OCI-LY3 (cell line): ENCODE measurements around the gene MED13L.

Source experiments
- H2AFZ ChIP-seq: fragments of 200-600, 300-600 bp; shearing (Covaris generic); 2 replicates; pipeline ENCODE4 v1.6.0; 2014; ENCODE audit warnings: antibody characterized with exemption, low read depth, low read length
- H3K27ac ChIP-seq: fragments of 200-600, 300-600 bp; sonication (generic); 2 replicates; pipeline ENCODE4 v1.5.1; 2014; ENCODE audit warnings: mild to moderate bottlenecking, low read length, moderate library complexity, mixed read lengths
- H3K27me3 ChIP-seq: fragments of 200-600, 300-600 bp; sonication (generic); 2 replicates; pipeline ENCODE4 v1.6.1; 2014; ENCODE audit warnings: low read depth, low read length, mixed read lengths
- H3K36me3 ChIP-seq: fragments of 200-600, 300-600 bp; sonication (generic); replicated peaks from 2 replicates; pipeline ENCODE3; 2014; ENCODE audit warnings: low read depth, low read length, mixed read lengths
- H3K4me1 ChIP-seq: fragments of 300-600, 200-600 bp; sonication (generic); 2 replicates; pipeline ENCODE4 v1.6.1; 2014; ENCODE audit warnings: low read length, mixed read lengths
- H3K4me2 ChIP-seq: fragments of 200-600, 300-600 bp; sonication (generic); 2 replicates; pipeline ENCODE4 v1.6.1; 2014; ENCODE audit warnings: low read length, mixed read lengths
- H3K4me3 ChIP-seq: fragments of 300-600, 200-600 bp; sonication (generic); 2 replicates; pipeline ENCODE4 v1.5.1; 2014; ENCODE audit warnings: antibody characterized with exemption, mild to moderate bottlenecking, low read length, moderate library complexity
- H3K79me2 ChIP-seq: fragments of 300-600, 200-600 bp; shearing (Covaris generic); 2 replicates; pipeline ENCODE4 v1.6.1; 2014; ENCODE audit warnings: mild to moderate bottlenecking, low read length, mixed read lengths
- H3K9ac ChIP-seq: fragments of 300-600, 200-600 bp; shearing (Covaris generic); 2 replicates; pipeline ENCODE4 v1.6.0; 2014; ENCODE audit warnings: mild to moderate bottlenecking, low read length, moderate library complexity
- H3K9me3 ChIP-seq: fragments of 200-600, 300-600 bp; shearing (Covaris generic); 2 replicates; pipeline ENCODE4 v1.6.1; 2014; ENCODE audit warnings: low read length, mixed read lengths; ENCODE audit not compliant: insufficient read depth
- H4K20me1 ChIP-seq: fragments of 200-600, 300-600 bp; sonication (generic); 2 replicates; pipeline ENCODE4 v1.6.1; 2016; ENCODE audit warnings: low read length, mixed read lengths; ENCODE audit not compliant: insufficient read depth
- EZH2phosphoT487 ChIP-seq: fragments of 200-600 bp; shearing (Covaris generic); IDR thresholded peaks from 2 replicates; pipeline ENCODE4 v1.6.1; 2018; ENCODE audit warnings: antibody characterized with exemption, mixed run types, low read depth
- TF ChIP-seq, protein P1 (sequence below): fragments of 200-600, 300-600 bp; sonication (generic); IDR thresholded peaks from 2 replicates; pipeline ENCODE4 v1.5.1; 2014; ENCODE audit warnings: antibody characterized with exemption, low read length, low read depth

Gene MED13L

DNA sequence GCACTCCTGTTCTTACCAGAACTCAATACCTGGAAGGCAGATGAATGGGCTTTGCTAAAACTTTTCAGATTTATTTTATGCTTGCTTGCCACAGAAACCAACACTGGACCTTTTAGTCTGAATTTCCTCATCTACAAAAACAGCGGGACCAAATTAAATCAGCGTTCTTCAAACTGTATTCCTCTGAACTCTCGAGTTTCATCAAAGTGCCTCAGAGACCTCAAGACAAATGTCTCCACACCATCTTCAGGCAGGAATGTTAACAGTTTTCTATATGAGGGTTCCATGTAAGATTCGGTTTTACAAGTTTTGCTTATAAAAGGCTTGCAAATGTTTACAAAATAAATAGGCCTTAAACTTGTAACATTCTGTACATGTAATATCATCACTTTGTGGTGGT, 74.6 kb downstream of the MED13L start:
- Histone ChIP-seq H3K27me3 (no peaks in the 10 kb centered on the region), H3K79me2 (peaks cover 84% of the 10 kb centered on the region)

DNA sequence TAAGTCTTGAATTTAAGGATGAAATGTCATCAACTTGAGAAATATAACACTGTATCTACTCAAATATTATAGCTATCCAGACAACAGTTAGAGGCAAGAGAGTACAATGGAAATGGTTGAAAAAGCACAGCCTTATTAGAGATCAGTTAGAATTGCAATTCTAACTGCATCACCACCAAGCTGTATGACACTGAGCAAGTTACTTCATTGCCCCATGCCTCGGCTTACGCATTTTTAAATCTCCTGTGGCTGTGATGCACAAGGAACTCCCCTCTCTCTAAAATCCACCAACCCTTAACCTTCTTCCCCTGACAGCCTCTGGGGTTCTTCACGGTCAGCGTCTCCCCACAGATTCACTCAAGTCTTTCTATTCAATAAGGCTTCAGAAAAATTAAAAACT, 75.1 kb downstream of the MED13L start:
- H2AFZ ChIP-seq, result no peak overlapping the region
- H3K9ac ChIP-seq, result no peak overlapping the region
- H3K4me1 ChIP-seq, result peaks cover 24% of the 10 kb centered on the region
- no peak overlapping the region for H3K4me3 ChIP-seq
- TF ChIP-seq, protein P1, sequence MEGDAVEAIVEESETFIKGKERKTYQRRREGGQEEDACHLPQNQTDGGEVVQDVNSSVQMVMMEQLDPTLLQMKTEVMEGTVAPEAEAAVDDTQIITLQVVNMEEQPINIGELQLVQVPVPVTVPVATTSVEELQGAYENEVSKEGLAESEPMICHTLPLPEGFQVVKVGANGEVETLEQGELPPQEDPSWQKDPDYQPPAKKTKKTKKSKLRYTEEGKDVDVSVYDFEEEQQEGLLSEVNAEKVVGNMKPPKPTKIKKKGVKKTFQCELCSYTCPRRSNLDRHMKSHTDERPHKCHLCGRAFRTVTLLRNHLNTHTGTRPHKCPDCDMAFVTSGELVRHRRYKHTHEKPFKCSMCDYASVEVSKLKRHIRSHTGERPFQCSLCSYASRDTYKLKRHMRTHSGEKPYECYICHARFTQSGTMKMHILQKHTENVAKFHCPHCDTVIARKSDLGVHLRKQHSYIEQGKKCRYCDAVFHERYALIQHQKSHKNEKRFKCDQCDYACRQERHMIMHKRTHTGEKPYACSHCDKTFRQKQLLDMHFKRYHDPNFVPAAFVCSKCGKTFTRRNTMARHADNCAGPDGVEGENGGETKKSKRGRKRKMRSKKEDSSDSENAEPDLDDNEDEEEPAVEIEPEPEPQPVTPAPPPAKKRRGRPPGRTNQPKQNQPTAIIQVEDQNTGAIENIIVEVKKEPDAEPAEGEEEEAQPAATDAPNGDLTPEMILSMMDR, result no peak
- TF ChIP-seq EZH2phosphoT487, result no peak
- H3K36me3 ChIP-seq, result no peaks in the 10 kb centered on the region
- H3K27ac ChIP-seq, result no peak overlapping the region
- H3K4me2 ChIP-seq, result no peak overlapping the region
- H4K20me1 ChIP-seq, result 0 out of 2 replicates have a peak, but pooled peaks cover 6% of the 10 kb centered on the region
- H3K79me2 ChIP-seq, result peaks cover 84% of the 10 kb centered on the region
- H3K9me3 ChIP-seq, result no peaks in the 10 kb centered on the region
- H3K27me3 ChIP-seq, result no peaks in the 10 kb centered on the region

More for the DNA sequence above, 74.6 kb downstream of the MED13L start:
- Histone ChIP-seq H2AFZ (no peak overlapping the region), H3K36me3 (no peaks in the 10 kb centered on the region), H3K4me1 (peaks cover 19% of the 10 kb centered on the region), H4K20me1 (0 out of 2 replicates have a peak, but pooled peaks cover 6% of the 10 kb centered on the region), H3K9me3 (no peaks in the 10 kb centered on the region), H3K4me2 (no peak overlapping the region), H3K27ac (no peak overlapping the region), H3K9ac (no peak overlapping the region), H3K4me3 (no peak overlapping the region)
- TF ChIP-seq EZH2phosphoT487, result no peak
- TF ChIP-seq, protein P1, result no peak

DNA sequence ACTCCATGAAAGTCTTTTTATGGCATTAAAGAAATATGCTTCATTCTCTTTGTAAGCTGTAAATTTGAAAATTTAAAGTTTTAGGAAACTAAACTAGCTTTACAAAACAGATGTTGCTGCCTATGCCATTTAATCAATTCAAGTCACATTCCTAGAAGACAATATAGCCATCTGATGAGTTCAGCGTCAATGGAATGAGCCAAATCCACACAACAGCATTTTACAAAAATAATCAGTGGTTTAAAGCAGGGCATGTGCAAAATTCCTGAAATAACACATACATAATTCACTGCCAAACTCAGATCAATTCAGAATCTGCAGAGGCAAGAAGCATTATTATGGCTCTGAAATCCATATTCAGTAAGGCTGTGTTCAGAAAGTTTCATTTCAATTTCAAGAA, 75.6 kb downstream of the MED13L start:
- H3K9ac ChIP-seq, result no peak overlapping the region
- H3K27me3 ChIP-seq, result no peaks in the 10 kb centered on the region
- no peak overlapping the region for H3K4me3 ChIP-seq
- H3K27ac ChIP-seq, result no peak overlapping the region
- 0 out of 2 replicates have a peak, but pooled peaks cover 1% of the 10 kb centered on the region for H4K20me1 ChIP-seq
- peaks cover 84% of the 10 kb centered on the region for H3K79me2 ChIP-seq
- peaks cover 29% of the 10 kb centered on the region for H3K4me1 ChIP-seq
- no peak overlapping the region for H3K4me2 ChIP-seq
- H3K36me3 ChIP-seq, result no peaks in the 10 kb centered on the region
- H2AFZ ChIP-seq, result no peak overlapping the region
- TF ChIP-seq, protein P1, result no peak
- no peaks in the 10 kb centered on the region for H3K9me3 ChIP-seq

DNA sequence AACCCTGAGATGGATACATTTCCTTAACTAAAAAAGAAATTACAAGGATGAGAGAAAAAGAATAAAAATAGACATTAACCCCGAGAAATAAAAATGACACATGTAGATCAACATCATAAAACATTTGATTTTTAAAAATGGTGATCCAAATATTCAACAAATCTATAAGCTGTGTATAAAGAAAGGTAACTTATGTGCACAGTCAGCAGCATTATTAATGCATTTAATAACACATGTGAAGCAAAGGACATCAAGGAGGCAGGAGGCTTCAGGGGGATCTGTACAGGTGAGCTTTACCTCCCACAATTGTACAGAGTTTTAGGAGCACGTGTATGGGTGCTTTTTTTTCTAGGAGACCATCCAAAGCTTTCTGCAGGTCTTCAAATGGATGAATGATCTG, 76.1 kb downstream of the MED13L start:
- TF ChIP-seq, protein P1, result no peak
- TF ChIP-seq EZH2phosphoT487, result no peak
- Histone ChIP-seq H3K27ac (no peak overlapping the region), H3K27me3 (no peaks in the 10 kb centered on the region), H3K9ac (no peak overlapping the region), H3K4me2 (no peak overlapping the region), H3K36me3 (no peaks in the 10 kb centered on the region), H2AFZ (no peak overlapping the region), H3K9me3 (no peaks in the 10 kb centered on the region), H3K4me1 (peaks cover 35% of the 10 kb centered on the region), H4K20me1 (no peaks in the 10 kb centered on the region), H3K79me2 (peaks cover 85% of the 10 kb centered on the region), H3K4me3 (no peak overlapping the region)
